GM23338 (cell line): ENCODE results near the gene SIDT1. TPM values are rescaled to one million over a fixed set of nuclear protein-coding genes. Genes with fewer than 3 reads are reported as not detected.

Source experiments
- ATAC-seq: fragments of 200-7000 bp; cut with Tn5 transposase; 3 replicates; pipeline ENCODE4 v1.9.1; 2020
- DNase-seq: peaks from one replicate; pipeline ENCODE4 v3.0.0-alpha.2; 2015; ENCODE audit warnings: low spot score
- H2AFZ ChIP-seq: fragments of 200-600 bp; sonication (generic); 2 replicates; pipeline ENCODE4 v1.8.0; 2016; ENCODE audit warnings: antibody characterized with exemption, mild to moderate bottlenecking, moderate library complexity
- H3F3A ChIP-seq: fragments of 200-600 bp; sonication (generic); replicated peaks from 2 replicates; pipeline ENCODE4 v1.8.0; 2017; ENCODE audit warnings: antibody characterized with exemption, mixed run types, low read depth
- H3K27ac ChIP-seq: fragments of 200-600 bp; sonication (generic); 2 replicates; pipeline ENCODE4 v1.6.1; 2016; ENCODE audit warnings: low read depth
- H3K27me3 ChIP-seq: fragments of 200-600 bp; sonication (generic); 2 replicates; pipeline ENCODE4 v1.8.0; 2016; ENCODE audit warnings: mild to moderate bottlenecking, mixed run types, moderate library complexity; ENCODE audit not compliant: insufficient read depth
- H3K36me3 ChIP-seq: fragments of 200-600 bp; sonication (generic); 2 replicates; pipeline ENCODE4 v1.8.0; 2016; ENCODE audit warnings: mild to moderate bottlenecking; ENCODE audit not compliant: insufficient read depth
- H3K4me1 ChIP-seq: fragments of 200-600 bp; sonication (generic); 2 replicates; pipeline ENCODE4 v1.8.0; 2016; ENCODE audit warnings: mild to moderate bottlenecking, moderate library complexity; ENCODE audit not compliant: insufficient read depth
- H3K4me2 ChIP-seq: fragments of 200-600 bp; sonication (generic); 2 replicates; pipeline ENCODE4 v1.7.1; 2017; ENCODE audit warnings: mixed run types
- H3K4me3 ChIP-seq: fragments of 200-600 bp; sonication (generic); 2 replicates; pipeline ENCODE4 v1.6.1; 2016; ENCODE audit warnings: mixed run types
- H3K79me2 ChIP-seq: fragments of 200-600 bp; sonication (generic); replicated peaks from 2 replicates; pipeline ENCODE4 v1.8.0; 2017; ENCODE audit warnings: mild to moderate bottlenecking; ENCODE audit not compliant: insufficient read depth
- H3K9me2 ChIP-seq: fragments of 200-600 bp; sonication (generic); 2 replicates; pipeline ENCODE4 v1.8.0; 2017; ENCODE audit not compliant: insufficient read depth
- H4K20me1 ChIP-seq: fragments of 200-600 bp; sonication (generic); replicated peaks from 2 replicates; pipeline ENCODE4 v1.8.0; 2017; ENCODE audit warnings: mild to moderate bottlenecking; ENCODE audit not compliant: insufficient read depth
- H3K27ac Mint-ChIP-seq: 2 replicates; pipeline ENCODE4 v1.8.0; 2020; ENCODE audit warnings: inconsistent platforms, mild to moderate bottlenecking, moderate library complexity, mixed read lengths
- H3K27me3 Mint-ChIP-seq: 3 replicates; pipeline ENCODE4 v1.8.0; 2022; ENCODE audit warnings: low read depth, mild to moderate bottlenecking, moderate library complexity, mixed read lengths, inconsistent platforms; ENCODE audit not compliant: insufficient read depth, poor library complexity
- H3K36me3 Mint-ChIP-seq: 3 replicates; pipeline ENCODE4 v1.8.0; 2021; ENCODE audit warnings: low read depth, mild to moderate bottlenecking, inconsistent platforms, moderate library complexity, mixed read lengths
- H3K4me1 Mint-ChIP-seq: 3 replicates; pipeline ENCODE4 v1.8.0; 2020; ENCODE audit warnings: mild to moderate bottlenecking, inconsistent platforms, mixed read lengths
- H3K4me3 Mint-ChIP-seq: 3 replicates; pipeline ENCODE4 v1.8.0; 2021; ENCODE audit warnings: moderate library complexity, mild to moderate bottlenecking, inconsistent platforms, mixed read lengths
- H3K9me3 Mint-ChIP-seq: 3 replicates; pipeline ENCODE4 v1.8.0; 2020; ENCODE audit warnings: moderate library complexity, mild to moderate bottlenecking, inconsistent platforms, mixed read lengths
- CTCF ChIP-seq, 2 experiments: fragments of 200-600 bp in 1 of 2; sonication (generic) in 1 of 2; conservative IDR thresholded peaks; 2 replicates each; pipeline versions ENCODE4 v1.5.1 to v1.6.1; 2016 to 2017; ENCODE audit warnings: antibody characterized with exemption in 2 of 2, low read depth in 2 of 2, mild to moderate bottlenecking in 2 of 2, moderate library complexity in 1 of 2
- EZH2 ChIP-seq: fragments of 200-600 bp; sonication (generic); IDR thresholded peaks from one replicate; pipeline ENCODE4 v1.8.0; 2017; ENCODE audit warnings: antibody characterized with exemption, mild to moderate bottlenecking, low read depth; ENCODE audit not compliant: unreplicated experiment
- JUNB ChIP-seq: IDR thresholded peaks from one replicate; pipeline ENCODE4 v1.6.1; 2016; ENCODE audit warnings: antibody characterized with exemption; ENCODE audit not compliant: unreplicated experiment
- NANOG ChIP-seq: IDR thresholded peaks from 2 replicates; pipeline ENCODE4 v1.6.1; 2016; ENCODE audit warnings: antibody characterized with exemption, borderline replicate concordance
- POLR2AphosphoS5 ChIP-seq: IDR thresholded peaks from 2 replicates; pipeline ENCODE4 v1.6.1; 2016; ENCODE audit warnings: antibody characterized with exemption, low read depth
- STAT1 ChIP-seq: IDR thresholded peaks from one replicate; pipeline ENCODE4 v1.6.1; 2016; ENCODE audit warnings: antibody characterized with exemption; ENCODE audit not compliant: unreplicated experiment
- ZNF331 ChIP-seq: fragments of 250-450 bp; sonication (Bioruptor Pico); IDR thresholded peaks from 2 replicates; pipeline ENCODE4 v1.5.0; 2020; ENCODE audit warnings: low read depth, mild to moderate bottlenecking, moderate library complexity
- polyA plus RNA-seq: library from polyadenylated mRNA; unstranded; fragments of >200 nt; fragmentation: Nextera tagmentation; extraction: Ambion mirVana; gene quantifications from 2 replicates; pipeline ENCODE4 v1.2.1, GENCODE V29; 2016
- total RNA-seq: library from RNA; depleted of rRNA; stranded (reverse); fragments of >200 nt; shearing (Covaris generic); gene quantifications from 2 replicates; pipeline ENCODE4 v1.2.3, GENCODE V29; 2014
- TF ChIP-seq, protein P1 (sequence below): IDR thresholded peaks from one replicate; pipeline ENCODE4 v1.6.1; 2018; ENCODE audit warnings: antibody characterized with exemption; ENCODE audit not compliant: unreplicated experiment
- TF ChIP-seq, protein P2 (sequence below): IDR thresholded peaks from 2 replicates; pipeline ENCODE4 v1.6.1; 2016; ENCODE audit warnings: antibody characterized with exemption
- TF ChIP-seq, protein P3 (sequence below): fragments of 250-450 bp; sonication (Bioruptor Pico); IDR thresholded peaks from 2 replicates; pipeline ENCODE4 v1.5.0; 2020; ENCODE audit warnings: mild to moderate bottlenecking, moderate library complexity

Gene SIDT1
- total and polyA plus RNA-seq, 2 experiments from 2014 or later: 0.10 TPM; not detected in 1

DNA sequence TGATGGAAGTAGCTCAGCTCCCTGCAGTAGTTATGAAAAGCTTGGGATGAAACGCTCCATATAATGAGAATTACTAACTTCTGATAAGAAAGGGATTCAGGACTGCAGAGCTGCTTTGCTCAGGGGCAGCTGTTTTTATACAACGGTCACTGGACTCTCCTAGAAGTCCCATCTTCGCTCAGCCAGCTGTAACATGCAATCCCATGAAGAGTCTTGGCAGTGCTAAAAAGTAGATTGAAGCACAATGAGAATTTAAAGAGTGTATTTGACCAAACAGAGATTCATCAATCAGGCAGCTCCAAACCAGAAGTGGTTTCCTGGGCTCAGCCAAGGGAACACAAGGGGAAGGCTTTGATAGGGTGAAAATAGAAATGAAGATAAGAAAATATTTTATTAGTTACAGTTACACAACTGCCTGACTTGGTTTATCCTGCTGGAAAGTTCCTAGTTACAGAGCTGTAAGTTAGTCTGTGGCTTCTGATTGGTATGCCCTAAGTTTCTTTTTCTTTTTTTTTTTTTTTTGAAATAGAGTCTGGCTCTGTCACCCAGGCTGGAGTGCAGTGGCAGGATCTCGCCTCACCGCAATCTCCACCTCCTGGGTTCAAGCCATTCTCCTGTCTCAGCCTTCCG, 24.1 kb downstream of the SIDT1 start (continued):
- TF ChIP-seq, protein P1, sequence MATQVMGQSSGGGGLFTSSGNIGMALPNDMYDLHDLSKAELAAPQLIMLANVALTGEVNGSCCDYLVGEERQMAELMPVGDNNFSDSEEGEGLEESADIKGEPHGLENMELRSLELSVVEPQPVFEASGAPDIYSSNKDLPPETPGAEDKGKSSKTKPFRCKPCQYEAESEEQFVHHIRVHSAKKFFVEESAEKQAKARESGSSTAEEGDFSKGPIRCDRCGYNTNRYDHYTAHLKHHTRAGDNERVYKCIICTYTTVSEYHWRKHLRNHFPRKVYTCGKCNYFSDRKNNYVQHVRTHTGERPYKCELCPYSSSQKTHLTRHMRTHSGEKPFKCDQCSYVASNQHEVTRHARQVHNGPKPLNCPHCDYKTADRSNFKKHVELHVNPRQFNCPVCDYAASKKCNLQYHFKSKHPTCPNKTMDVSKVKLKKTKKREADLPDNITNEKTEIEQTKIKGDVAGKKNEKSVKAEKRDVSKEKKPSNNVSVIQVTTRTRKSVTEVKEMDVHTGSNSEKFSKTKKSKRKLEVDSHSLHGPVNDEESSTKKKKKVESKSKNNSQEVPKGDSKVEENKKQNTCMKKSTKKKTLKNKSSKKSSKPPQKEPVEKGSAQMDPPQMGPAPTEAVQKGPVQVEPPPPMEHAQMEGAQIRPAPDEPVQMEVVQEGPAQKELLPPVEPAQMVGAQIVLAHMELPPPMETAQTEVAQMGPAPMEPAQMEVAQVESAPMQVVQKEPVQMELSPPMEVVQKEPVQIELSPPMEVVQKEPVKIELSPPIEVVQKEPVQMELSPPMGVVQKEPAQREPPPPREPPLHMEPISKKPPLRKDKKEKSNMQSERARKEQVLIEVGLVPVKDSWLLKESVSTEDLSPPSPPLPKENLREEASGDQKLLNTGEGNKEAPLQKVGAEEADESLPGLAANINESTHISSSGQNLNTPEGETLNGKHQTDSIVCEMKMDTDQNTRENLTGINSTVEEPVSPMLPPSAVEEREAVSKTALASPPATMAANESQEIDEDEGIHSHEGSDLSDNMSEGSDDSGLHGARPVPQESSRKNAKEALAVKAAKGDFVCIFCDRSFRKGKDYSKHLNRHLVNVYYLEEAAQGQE: no peak
- TF ChIP-seq JUNB (no peak), ZNF331 (CRISPR knock-in tag) (no peak)

DNA sequence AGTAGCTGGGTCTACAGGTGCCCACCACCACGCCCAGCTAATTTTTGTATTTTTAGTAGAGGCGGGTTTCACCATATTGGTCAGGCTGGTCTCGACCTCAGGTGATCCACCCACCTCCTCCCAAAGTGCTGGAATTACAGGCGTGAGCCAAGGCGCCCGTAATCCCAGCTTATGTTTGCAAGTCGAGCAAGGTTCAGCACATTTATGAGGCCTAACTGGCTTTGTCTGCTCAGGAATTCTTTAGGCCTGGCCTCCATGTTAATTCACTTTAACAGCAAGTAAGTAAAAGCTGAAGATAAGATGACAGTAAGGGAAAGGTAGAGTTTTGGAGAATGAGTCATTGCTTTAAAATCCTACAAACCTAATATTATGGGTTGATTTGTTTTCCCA, 24.6 kb downstream of the SIDT1 start:
- H3K9me2 ChIP-seq: no peaks in the 10 kb centered on the region
- Mint-ChIP-seq H3K9me3 (no peaks in the 10 kb centered on the region), H3K27me3 (peaks cover 2% of the 10 kb centered on the region), H3K4me3 (no peak overlapping the region), H3K36me3 (no peaks in the 10 kb centered on the region), H3K27ac (no peak overlapping the region), H3K4me1 (no peaks in the 10 kb centered on the region)
- H2AFZ ChIP-seq: peak overlapping the region; percentile 81; the same call in 1 of the 2 replicates
- no peak overlapping the region for H3K4me2 ChIP-seq
- ATAC-seq: no peak
- no peaks in the 10 kb centered on the region for H4K20me1 ChIP-seq
- no peak overlapping the region for H3K27ac ChIP-seq
- no peaks in the 10 kb centered on the region for H3K36me3 ChIP-seq
- no peaks in the 10 kb centered on the region for H3K27me3 ChIP-seq
- DNase-seq: no peak
- no peaks in the 10 kb centered on the region for H3K79me2 ChIP-seq
- H3F3A ChIP-seq: no peaks in the 10 kb centered on the region
- no peak overlapping the region for H3K4me3 ChIP-seq
- no peaks in the 10 kb centered on the region for H3K4me1 ChIP-seq
- TF ChIP-seq ZNF331 (CRISPR knock-in tag) (no peak), STAT1 (no peak), CTCF (conservative IDR thresholded peaks at IDR 0.05; ENCODE audit: low read depth in 2 of 2) (no peak), EZH2 (no peak), NANOG (no peak), POLR2AphosphoS5 (no peak)
- TF ChIP-seq, protein P2, sequence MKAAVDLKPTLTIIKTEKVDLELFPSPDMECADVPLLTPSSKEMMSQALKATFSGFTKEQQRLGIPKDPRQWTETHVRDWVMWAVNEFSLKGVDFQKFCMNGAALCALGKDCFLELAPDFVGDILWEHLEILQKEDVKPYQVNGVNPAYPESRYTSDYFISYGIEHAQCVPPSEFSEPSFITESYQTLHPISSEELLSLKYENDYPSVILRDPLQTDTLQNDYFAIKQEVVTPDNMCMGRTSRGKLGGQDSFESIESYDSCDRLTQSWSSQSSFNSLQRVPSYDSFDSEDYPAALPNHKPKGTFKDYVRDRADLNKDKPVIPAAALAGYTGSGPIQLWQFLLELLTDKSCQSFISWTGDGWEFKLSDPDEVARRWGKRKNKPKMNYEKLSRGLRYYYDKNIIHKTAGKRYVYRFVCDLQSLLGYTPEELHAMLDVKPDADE: no peak
- TF ChIP-seq, protein P3, sequence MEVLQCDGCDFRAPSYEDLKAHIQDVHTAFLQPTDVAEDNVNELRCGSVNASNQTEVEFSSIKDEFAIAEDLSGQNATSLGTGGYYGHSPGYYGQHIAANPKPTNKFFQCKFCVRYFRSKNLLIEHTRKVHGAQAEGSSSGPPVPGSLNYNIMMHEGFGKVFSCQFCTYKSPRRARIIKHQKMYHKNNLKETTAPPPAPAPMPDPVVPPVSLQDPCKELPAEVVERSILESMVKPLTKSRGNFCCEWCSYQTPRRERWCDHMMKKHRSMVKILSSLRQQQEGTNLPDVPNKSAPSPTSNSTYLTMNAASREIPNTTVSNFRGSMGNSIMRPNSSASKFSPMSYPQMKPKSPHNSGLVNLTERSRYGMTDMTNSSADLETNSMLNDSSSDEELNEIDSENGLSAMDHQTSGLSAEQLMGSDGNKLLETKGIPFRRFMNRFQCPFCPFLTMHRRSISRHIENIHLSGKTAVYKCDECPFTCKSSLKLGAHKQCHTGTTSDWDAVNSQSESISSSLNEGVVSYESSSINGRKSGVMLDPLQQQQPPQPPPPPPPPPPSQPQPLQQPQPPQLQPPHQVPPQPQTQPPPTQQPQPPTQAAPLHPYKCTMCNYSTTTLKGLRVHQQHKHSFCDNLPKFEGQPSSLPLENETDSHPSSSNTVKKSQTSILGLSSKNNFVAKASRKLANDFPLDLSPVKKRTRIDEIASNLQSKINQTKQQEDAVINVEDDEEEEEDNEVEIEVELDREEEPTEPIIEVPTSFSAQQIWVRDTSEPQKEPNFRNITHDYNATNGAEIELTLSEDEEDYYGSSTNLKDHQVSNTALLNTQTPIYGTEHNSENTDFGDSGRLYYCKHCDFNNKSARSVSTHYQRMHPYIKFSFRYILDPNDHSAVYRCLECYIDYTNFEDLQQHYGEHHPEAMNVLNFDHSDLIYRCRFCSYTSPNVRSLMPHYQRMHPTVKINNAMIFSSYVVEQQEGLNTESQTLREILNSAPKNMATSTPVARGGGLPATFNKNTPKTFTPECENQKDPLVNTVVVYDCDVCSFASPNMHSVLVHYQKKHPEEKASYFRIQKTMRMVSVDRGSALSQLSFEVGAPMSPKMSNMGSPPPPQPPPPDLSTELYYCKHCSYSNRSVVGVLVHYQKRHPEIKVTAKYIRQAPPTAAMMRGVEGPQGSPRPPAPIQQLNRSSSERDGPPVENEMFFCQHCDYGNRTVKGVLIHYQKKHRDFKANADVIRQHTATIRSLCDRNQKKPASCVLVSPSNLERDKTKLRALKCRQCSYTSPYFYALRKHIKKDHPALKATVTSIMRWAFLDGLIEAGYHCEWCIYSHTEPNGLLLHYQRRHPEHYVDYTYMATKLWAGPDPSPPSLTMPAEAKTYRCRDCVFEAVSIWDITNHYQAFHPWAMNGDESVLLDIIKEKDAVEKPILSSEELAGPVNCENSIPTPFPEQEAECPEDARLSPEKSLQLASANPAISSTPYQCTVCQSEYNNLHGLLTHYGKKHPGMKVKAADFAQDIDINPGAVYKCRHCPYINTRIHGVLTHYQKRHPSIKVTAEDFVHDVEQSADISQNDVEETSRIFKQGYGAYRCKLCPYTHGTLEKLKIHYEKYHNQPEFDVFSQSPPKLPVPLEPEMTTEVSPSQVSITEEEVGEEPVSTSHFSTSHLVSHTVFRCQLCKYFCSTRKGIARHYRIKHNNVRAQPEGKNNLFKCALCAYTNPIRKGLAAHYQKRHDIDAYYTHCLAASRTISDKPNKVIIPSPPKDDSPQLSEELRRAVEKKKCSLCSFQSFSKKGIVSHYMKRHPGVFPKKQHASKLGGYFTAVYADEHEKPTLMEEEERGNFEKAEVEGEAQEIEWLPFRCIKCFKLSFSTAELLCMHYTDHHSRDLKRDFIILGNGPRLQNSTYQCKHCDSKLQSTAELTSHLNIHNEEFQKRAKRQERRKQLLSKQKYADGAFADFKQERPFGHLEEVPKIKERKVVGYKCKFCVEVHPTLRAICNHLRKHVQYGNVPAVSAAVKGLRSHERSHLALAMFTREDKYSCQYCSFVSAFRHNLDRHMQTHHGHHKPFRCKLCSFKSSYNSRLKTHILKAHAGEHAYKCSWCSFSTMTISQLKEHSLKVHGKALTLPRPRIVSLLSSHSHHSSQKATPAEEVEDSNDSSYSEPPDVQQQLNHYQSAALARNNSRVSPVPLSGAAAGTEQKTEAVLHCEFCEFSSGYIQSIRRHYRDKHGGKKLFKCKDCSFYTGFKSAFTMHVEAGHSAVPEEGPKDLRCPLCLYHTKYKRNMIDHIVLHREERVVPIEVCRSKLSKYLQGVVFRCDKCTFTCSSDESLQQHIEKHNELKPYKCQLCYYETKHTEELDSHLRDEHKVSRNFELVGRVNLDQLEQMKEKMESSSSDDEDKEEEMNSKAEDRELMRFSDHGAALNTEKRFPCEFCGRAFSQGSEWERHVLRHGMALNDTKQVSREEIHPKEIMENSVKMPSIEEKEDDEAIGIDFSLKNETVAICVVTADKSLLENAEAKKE (CRISPR knock-in tag): no peak
